Measurements from ENCODE around the gene ADNP2.

ADNP2 gene

GRCh38 chr18:80187956-80188642 lies 79.0 kb downstream of the ADNP2 start:
- Histone ChIP-seq H3K4me1 (ENCODE audit: control insufficient read depth, insufficient read depth, low read length) (no peaks in the 10 kb centered on the region), H3K4me3 (ENCODE audit: low read depth, low read length) (no peak overlapping the region), H3K9me3 (ENCODE audit: control insufficient read depth, insufficient read depth, low read depth, low read length) (no peaks in the 10 kb centered on the region), H3K36me3 (ENCODE audit: control insufficient read depth in 2 of 2, insufficient read depth in 1 of 2, low read length in 2 of 2) (no peaks in the 10 kb centered on the region), H3K27ac (ENCODE audit: extremely low read depth, low read depth, low read length) (no peak overlapping the region)
- CTCF ChIA-PET: no interaction called here
- POLR2A ChIA-PET: no interaction called here
- TF ChIP-seq ZNF391 (tag by site-specific recombination; IDR thresholded peaks at IDR 0.05; ENCODE audit: borderline replicate concordance, low read depth) (no peak), ZFP69B (tag by site-specific recombination; IDR thresholded peaks at IDR 0.05) (no peak), HOXA7 (CRISPR knock-in tag; IDR thresholded peaks at IDR 0.05; ENCODE audit: borderline replicate concordance) (no peak), GFI1B (tag by site-specific recombination; IDR thresholded peaks at IDR 0.05) (no peak), PRDM1 (tag by site-specific recombination; IDR thresholded peaks at IDR 0.05) (no peak), ZNF302 (tag by site-specific recombination; IDR thresholded peaks at IDR 0.05; ENCODE audit: low read depth) (no peak), ZNF580 (tag by site-specific recombination; IDR thresholded peaks at IDR 0.05) (no peak), ZNF221 (tag by site-specific recombination; IDR thresholded peaks at IDR 0.05; ENCODE audit: borderline replicate concordance) (no peak)

- no peak for TF ChIP-seq BCL11A (tag by site-specific recombination; IDR thresholded peaks at IDR 0.05; ENCODE audit: low read depth)
- no peak for TF ChIP-seq REST (tag by site-specific recombination; IDR thresholded peaks at IDR 0.05)
- no peak for TF ChIP-seq ZNF670 (tag by site-specific recombination; IDR thresholded peaks at IDR 0.05; ENCODE audit: low read depth)
- no peak for TF ChIP-seq ZNF404 (tag by site-specific recombination; IDR thresholded peaks at IDR 0.05)
- TF ChIP-seq ZNF335 (tag by site-specific recombination; conservative IDR thresholded peaks at IDR 0.05): no peak
- TF ChIP-seq ZNF555 (tag by site-specific recombination; conservative IDR thresholded peaks at IDR 0.05): no peak
- no peak for TF ChIP-seq HIC1 (tag by site-specific recombination; IDR thresholded peaks at IDR 0.05)
- Histone ChIP-seq H3K9me3 (ENCODE audit: control insufficient read depth, insufficient read depth, low read depth, low read length) (no peaks in the 10 kb centered on the region), H3K36me3 (ENCODE audit: control insufficient read depth in 2 of 2, insufficient read depth in 1 of 2, low read length in 2 of 2) (no peaks in the 10 kb centered on the region), H3K4me1 (ENCODE audit: control insufficient read depth, insufficient read depth, low read length) (no peaks in the 10 kb centered on the region), H3K4me3 (ENCODE audit: low read depth, low read length) (no peak overlapping the region), H3K27ac (ENCODE audit: extremely low read depth, low read depth, low read length) (no peak overlapping the region)
- ChIA-PET CTCF (interaction anchor here (0.6 to 1.0 kb wide), 3 partner anchors 17 to 69 kb away, joined by 3 to 4 read pairs (median 3); no protein-coding TSS in a partner anchor), POLR2A (no interaction called here)
These were observed 79.8 kb downstream of the ADNP2 start for GRCh38 chr18:80188643-80189530.

Measured in HEK293 (cell line).